Glutamatergic neuron (in vitro differentiated cells): ENCODE data around the gene VAV2. TPM values are rescaled to one million over a fixed set of nuclear protein-coding genes. Genes with fewer than 3 reads are reported as not detected.

ENCODE experiments used
- DNase-seq: peaks from one replicate; pipeline ENCODE4 v3.0.0; 2022
- H3K27ac Mint-ChIP-seq: one replicate; pipeline ENCODE4 v1.8.0; 2020; ENCODE audit warnings: mild to moderate bottlenecking, mixed read lengths, inconsistent platforms; ENCODE audit not compliant: unreplicated experiment
- H3K27me3 Mint-ChIP-seq: one replicate; pipeline ENCODE4 v1.8.0; 2020; ENCODE audit warnings: mild to moderate bottlenecking, moderate library complexity, mixed read lengths, inconsistent platforms; ENCODE audit not compliant: unreplicated experiment
- H3K36me3 Mint-ChIP-seq: one replicate; pipeline ENCODE4 v1.8.0; 2020; ENCODE audit warnings: mild to moderate bottlenecking, mixed read lengths, inconsistent platforms; ENCODE audit not compliant: unreplicated experiment
- H3K4me1 Mint-ChIP-seq: one replicate; pipeline ENCODE4 v1.8.0; 2020; ENCODE audit warnings: mild to moderate bottlenecking, low read depth, mixed read lengths, inconsistent platforms; ENCODE audit not compliant: unreplicated experiment
- H3K4me3 Mint-ChIP-seq: one replicate; pipeline ENCODE4 v1.8.0; 2020; ENCODE audit warnings: mild to moderate bottlenecking, mixed read lengths, inconsistent platforms; ENCODE audit not compliant: unreplicated experiment
- H3K9me3 Mint-ChIP-seq: one replicate; pipeline ENCODE4 v1.8.0; 2020; ENCODE audit warnings: mild to moderate bottlenecking, moderate library complexity, mixed read lengths, inconsistent platforms; ENCODE audit not compliant: unreplicated experiment
- CTCF ChIP-seq: fragments of 200-600 bp; sonication (generic); IDR thresholded peaks from one replicate; pipeline ENCODE4 v1.5.0; 2021; ENCODE audit not compliant: partially characterized antibody, unreplicated experiment
- total RNA-seq: library from RNA; stranded (reverse); fragmentation: NEBNext Ultra II Directional; extraction: Animal tissue kit (Norgen Biotek cat#: 25700); gene quantifications from one replicate; pipeline ENCODE4 v1.2.1, GENCODE V29; 2021; ENCODE audit not compliant: unreplicated experiment

The VAV2 gene
- total RNA-seq, 1 donor from 2014 or later: 270 TPM

- Mint-ChIP-seq H3K27ac (no peak overlapping the region), H3K4me3 (no peak overlapping the region), H3K9me3 (peaks cover 7% of the 10 kb centered on the region), H3K36me3 (peaks cover 5% of the 10 kb centered on the region), H3K27me3 (peaks cover 11% of the 10 kb centered on the region), H3K4me1 (peaks cover 19% of the 10 kb centered on the region)
- DNase-seq: no peak
- no peak for TF ChIP-seq CTCF
Observed at GRCh38 chr9:134030821-134031470, 38.8 kb upstream of the VAV2 start.

GRCh38 chr9:134029248-134030226, 37.4 kb upstream of the VAV2 start:
- Mint-ChIP-seq H3K27ac (no peak overlapping the region), H3K4me1 (peaks cover 19% of the 10 kb centered on the region)

GRCh38 chr9:134028575-134029247, 36.6 kb upstream of the VAV2 start:
- Mint-ChIP-seq H3K4me1 (peaks cover 19% of the 10 kb centered on the region), H3K4me3 (peak overlapping the region; percentile 11), H3K9me3 (peaks cover 11% of the 10 kb centered on the region), H3K36me3 (peaks cover 5% of the 10 kb centered on the region), H3K27me3 (peaks cover 14% of the 10 kb centered on the region), H3K27ac (peak overlapping the region; percentile 92)
- DNase-seq: no peak
- no peak for TF ChIP-seq CTCF

More at GRCh38 chr9:134029248-134030226, 37.4 kb upstream of the VAV2 start:
- peaks cover 11% of the 10 kb centered on the region for H3K27me3 Mint-ChIP-seq
- TF ChIP-seq CTCF: no peak
- H3K9me3 Mint-ChIP-seq: peaks cover 10% of the 10 kb centered on the region
- no peak overlapping the region for H3K4me3 Mint-ChIP-seq
- peaks cover 5% of the 10 kb centered on the region for H3K36me3 Mint-ChIP-seq
- DNase-seq: no peak

GRCh38 chr9:134028076-134028475, 36.0 kb upstream of the VAV2 start:
- Mint-ChIP-seq H3K4me1 (peaks cover 19% of the 10 kb centered on the region), H3K27me3 (peaks cover 14% of the 10 kb centered on the region), H3K4me3 (peak overlapping the region; percentile 58), H3K27ac (peak overlapping the region; percentile 92), H3K36me3 (peaks cover 1% of the 10 kb centered on the region), H3K9me3 (peaks cover 11% of the 10 kb centered on the region)
- TF ChIP-seq CTCF: no peak
- no peak for DNase-seq
